ENCODE results near the gene PDE9A.
A peak's percentile ranks its signal among the peaks of the same experiment; 100 is the strongest.

PDE9A gene

DNA sequence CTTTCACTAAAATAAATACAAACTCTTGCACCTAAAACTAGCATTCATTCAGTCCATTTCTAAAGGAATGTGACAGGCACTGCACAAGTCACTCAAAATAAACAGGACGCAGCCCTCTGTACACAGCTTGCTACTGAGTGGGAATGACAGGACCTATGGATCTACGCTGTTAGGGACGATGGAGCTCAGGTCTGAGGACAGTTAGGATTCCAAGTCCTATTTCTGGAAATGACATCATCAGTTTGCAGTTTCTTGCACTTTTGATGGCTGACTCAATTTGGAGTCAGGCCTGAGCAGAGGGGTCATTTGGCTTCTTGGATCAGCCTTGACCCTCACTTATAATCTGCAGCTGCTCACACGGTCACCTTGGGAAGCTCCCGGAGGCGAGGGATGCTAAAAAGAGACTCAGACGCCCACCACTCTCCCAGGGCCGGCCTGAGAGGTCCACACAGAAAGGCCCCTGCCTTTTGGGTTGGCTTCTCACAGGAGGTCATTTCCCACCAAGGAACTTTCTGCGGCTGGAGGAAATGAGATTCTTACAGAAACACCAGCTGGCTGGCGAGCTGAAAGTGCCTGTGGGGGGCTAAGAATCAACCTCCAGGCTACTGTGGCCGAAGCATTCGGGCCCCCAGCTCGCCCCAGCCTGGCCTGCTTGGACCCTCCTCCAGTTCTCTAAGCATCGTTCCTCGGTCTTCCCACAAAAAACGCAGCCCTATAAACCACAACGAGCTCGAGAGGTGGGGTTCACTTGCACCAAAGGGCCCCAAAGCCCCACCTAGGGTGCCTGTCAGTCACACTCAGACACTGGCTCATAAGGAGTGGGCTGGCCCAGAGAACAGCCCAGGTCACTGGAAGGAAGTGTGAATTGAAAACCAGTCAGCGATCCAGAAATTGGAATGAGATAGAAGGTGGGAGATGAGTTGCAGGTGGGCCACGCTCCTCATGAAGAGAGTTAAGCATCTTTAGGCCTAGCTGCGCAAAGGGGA is 8.9 kb upstream of the PDE9A start:
- no peak for DNase-seq

DNA sequence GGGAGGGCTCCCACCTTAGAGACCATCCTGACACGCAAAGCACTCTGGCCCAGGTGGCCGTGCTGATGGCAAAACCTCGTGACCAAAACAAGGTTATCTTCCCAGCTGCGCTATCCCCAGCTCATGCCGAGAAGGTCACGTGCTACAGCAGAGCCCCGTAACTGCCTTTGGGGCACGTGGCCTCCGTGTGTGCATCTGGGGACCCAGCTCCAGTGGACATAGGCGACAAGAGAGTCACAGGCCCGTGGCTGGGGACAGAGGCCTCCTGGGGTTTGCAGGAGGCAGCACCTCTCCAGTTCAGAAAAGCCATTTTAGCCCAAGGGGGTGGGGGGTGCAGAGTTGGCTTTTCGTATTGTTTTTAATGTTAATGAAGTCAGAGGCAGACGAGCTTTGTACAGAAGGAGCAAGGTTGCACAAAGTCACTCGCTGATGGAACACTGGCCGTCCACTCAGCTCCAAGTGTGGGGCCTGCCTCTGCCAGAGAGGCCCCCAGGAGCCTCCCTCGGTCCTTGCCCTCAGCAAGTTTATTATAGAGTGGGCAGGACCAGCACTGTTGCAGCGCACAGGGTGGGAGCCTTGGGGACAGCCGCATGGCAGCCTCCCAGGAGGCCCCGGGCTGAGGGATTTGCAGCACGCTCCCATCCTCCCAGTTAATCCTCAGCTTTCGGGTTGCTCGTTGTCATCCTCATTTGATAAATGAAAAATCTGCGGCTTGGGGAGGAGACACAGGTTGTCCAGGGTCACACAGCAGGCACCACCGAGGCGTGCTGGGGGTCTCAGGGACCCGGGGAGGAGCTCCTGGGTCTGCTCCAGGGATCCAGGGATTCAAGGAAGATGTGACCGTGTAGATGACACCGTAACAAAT is 8.0 kb upstream of the PDE9A start:
- DNase-seq: no peak

DNA sequence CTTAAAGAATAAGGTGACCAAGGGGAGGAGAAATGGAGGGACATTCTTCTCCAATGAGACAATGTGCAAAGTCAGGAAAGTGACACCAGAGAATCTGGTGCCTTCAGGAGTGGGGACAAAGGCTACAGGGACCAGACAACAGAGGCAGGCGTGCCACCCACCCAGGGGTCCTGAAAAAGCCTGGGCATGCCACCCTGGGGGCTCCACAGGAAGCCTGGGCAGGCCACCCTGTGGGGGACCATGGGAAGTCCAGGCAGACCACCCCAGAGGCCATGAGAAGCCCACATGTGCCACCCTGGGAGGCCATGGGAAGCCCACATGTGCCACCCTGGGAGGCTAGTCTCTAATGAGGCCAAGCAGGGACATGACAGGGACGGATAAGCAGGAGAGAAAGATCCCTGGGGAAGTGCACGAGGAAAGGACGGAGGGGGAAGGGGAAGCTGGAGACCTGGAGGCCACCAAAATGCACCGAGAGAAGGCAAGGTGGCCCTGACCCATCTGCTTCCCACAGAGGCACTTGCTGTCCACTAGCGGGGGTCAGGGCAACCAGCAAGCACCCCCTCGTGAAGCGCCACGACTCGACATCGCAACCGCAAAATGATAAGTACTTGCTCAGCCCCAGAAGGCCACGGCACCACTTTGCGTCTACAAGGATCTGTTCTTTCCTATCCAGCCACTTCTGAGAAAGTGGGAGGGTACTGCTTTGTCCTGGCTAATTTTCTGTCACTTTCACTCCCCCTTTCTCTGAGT is 7.2 kb upstream of the PDE9A start:
- no peak for DNase-seq

DNA sequence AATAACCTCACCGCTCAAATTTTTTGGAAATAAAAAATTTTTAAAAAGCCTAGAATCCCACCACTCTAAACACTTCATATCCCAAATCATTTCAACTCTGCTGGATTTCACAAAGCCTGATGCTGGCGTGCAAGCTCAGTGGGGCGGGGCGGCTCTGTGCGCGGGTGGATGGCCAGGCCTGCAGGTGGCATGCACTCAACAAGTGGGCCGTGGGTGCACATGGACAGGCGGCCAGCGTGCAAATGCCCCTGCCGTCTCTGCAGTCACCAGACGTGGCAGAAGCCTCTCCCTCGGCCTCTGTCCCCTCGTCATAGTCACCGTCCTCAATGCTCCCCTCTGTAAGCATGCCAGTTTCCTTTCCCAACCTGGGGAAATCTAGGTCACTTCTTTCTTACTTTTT is 6.6 kb upstream of the PDE9A start:
- no peak for DNase-seq

DNA sequence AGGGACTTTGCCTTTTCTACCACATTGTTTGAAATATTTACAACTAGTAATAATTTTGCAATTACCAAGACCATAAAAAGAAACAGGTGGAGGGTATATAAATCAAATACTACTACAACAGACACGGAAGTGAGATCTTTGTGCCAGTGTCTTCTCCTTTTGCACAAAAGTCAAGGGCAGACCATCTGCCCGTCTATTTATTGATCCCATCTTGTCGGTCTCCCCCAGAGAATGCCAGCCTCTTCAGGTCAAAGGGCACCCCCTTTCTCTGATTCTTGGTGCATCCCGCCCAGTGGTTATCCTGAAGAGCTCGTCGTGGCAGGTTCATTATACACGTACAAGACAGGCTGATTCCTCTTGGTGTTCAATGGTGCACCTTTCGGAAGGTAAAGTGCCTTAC is 4.8 kb upstream of the PDE9A start:
- DNase-seq: no peak

DNA sequence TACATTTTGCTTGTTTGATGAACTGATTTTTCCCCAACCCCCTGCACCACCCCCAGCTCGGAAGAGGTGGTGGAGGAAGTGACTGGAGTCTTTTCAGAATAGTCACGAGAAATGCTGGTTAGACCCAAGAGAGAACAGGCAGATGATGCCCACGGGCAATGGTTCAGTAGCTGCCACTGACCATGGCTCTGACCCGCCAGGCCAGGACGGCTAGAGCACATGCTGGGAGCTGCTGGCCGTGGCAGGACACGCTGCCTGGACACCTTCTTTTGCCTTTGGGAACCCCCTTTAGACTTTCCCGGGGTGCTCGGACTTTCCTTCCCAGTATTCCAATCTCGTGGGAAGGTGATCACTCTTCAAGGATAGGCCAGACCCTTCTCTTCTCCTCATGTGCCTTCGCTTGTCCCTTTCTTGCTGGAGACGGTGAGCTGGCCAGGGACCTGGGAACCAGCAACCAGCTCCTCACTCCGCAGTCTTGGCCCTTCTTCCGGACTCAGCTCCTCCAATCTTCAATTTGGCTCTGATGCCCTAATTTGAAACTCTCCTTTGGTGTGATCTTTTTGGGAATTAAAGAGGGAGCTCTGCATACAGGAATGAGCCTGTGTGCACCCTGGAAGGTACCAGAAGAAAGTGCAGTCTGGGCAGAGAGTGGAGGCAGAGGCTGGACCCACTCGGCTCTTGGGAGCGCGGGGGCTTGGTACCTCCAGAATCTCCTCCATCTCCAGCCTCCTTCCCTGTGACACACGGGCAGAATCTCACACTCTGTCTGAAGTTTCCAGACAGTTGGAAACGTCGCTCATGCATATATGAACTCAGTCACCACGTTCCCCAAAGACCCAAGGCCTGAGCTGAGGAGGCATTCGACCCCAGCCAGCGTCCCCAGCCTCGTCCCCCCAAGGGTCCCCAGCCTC is 4.0 kb upstream of the PDE9A start:
- no peak for DNase-seq

DNA sequence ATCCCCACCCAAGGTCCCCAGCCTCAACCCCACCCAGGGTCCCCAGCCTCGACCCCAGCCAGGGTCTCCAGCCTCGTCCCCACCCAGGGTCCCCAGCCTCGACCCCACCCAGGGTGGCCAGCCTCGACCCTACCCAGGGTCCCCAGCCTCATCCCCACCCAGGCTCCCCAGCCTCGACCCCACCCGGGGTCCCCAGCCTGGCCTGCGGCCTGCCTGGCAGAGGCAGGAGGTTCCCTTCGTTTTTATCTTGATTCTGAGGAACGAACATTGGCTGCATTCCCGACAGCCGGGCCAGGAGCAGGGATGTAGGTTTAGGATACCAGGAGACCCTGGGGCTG is 3.4 kb upstream of the PDE9A start:
- DNase-seq: no peak

DNA sequence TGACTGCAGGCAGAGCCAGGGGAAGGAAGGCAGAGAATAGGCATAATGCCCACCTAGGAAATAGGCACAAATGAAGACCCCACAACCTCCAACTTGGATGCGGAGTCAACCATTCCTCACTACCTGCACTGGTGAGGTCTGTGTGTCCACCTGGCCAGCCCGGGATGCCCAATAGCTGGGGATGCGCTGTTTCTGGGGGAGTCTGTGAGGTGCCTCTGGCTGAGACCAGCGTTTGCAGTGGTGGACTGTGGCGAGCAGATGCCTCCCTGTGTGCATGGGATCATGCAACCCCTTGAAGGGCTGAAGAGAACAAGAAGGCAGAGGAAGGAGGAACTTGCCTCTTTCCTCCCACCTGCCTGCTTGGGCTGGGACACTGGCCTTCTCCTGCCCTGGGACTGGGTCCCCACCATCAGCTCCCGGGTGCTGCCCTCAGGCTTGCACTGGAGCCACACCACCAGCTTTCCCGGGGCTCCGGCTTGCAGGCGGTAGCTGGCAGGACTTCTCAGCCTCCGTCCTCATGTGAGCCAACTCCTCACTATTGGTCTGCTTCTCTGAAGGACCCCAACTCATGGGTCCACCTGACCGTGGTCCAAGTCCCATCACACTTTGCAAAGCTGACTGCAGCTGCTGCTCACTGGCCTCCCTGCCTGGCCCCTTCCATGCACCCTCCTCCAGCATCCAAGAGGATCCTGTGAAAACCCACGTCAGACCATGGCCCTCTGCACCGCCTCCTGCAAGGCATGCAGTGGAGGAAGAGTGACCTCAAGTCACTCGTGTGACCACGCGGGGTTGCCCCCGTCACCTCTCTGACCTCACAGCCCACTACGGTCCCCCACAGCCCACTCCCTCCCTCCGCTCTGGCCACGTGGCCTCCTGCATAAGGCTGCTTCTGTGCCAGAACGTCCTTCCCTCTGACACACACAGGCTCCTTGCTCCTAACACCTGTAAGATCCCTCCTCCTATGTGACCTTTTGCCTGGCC is 2.7 kb upstream of the PDE9A start:
- DNase-seq: no peak

DNA sequence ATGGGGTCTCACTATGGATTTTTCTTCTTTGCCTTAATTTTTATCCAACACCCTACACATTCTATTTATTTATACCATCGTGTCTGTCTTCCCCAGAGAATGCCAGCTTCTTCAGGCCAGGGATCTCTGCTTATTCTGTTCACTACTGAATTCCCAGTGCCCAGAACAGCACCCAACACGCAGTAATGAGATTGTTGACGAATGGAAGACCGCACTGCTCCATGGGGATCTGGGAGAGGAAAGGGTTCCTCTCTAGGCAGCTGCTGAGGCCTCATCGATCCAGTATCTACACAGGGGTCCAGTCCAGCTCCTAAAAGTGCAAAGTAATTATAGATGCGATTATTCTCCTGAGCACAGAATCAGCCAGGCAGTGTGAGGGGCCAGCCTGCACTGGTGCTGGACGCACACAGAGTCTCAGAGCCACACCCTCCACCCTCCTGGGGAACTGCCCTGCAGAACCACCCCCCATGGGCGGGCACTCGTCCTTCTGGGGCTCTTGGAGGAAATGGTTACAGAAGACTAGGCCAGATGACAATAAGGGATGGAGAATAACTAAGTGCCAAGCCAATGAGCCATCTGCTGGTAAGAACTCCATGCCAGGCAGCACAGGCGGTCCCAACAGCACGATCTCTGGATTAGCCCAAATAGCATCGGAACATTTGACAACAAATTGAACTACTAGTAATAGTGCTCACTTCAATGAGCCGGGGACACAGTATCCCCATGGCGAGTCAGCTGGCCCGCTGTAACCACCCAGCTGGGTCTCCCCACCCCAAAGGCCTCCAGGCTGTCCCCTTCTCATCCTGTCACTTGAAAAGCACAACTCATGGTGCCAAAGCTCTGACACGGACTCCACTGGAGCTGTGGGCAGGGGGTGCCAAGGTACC is 1.7 kb upstream of the PDE9A start:
- DNase-seq: no peak

DNA sequence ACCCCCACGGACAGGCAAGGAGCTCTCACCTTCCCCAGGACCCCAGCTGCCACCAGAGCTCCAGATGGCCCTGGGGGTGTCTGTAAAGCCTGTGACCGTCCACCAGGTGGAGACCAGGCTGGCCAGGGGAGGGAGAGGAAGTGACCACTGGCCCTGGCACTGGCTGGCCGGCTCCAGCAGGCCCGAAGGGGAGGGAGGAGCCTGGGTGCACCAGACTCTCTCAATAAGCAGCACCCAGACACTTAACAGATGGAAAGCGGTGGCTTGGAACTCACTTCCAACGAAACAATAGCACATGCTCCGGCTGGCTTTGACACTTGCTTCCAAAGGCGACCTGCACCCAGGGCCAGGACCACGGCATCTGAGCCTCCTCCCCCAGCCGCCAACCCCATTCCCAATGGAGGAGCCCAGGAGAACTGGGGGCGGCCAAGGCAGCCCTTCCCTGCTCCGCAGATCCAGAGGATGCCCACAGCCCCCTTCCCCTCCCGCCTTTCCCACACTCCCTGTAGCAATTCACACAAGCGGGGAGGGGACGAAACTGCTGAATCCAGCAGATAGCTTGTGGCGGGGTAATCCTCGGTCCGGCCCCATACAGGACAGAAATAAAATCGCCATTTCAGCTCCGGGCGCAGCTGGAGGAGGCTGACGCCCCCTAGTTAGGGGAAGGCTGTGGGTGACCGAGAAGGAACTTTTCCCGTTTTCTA is 742 bp upstream of the PDE9A start:
- no peak for DNase-seq

DNA sequence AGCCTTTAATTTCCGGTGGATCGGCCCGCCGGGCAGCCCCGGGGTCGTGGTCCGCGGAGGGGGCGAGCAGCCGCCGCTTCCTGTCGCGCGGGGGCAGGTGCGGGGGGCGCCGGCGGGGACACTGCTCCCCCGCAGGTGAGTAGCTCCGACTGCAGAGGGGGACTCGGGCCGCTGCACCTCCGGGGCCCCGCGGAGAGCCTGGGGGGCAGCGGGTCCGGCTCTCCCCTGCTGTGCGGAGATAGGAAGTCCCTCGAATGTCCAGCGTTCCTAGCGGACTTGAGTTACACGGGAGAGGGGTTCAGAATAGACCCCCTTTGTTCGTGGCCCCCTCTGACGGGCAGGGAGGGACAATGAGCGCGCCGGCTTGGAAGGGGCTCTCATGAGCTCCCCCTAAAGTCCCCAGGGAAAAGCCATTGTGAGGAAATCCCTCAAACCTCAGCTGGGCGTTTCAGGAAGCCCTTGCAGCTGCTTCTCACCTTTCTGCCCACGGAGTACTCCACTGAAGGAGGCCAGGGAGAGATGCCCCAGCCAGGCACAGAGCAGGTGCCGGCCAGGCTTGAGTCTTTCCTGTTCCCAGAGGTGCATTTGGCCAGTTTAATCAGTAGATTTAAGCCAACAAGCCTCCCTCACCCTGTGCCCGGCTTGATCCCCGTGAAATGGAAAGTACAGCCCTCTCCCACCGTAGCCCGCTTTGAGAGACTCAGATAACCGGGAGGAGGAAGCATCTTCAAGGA is 925 bp downstream of the PDE9A start:
- peak in 1 of 2 donors; percentile 20 for DNase-seq

DNA sequence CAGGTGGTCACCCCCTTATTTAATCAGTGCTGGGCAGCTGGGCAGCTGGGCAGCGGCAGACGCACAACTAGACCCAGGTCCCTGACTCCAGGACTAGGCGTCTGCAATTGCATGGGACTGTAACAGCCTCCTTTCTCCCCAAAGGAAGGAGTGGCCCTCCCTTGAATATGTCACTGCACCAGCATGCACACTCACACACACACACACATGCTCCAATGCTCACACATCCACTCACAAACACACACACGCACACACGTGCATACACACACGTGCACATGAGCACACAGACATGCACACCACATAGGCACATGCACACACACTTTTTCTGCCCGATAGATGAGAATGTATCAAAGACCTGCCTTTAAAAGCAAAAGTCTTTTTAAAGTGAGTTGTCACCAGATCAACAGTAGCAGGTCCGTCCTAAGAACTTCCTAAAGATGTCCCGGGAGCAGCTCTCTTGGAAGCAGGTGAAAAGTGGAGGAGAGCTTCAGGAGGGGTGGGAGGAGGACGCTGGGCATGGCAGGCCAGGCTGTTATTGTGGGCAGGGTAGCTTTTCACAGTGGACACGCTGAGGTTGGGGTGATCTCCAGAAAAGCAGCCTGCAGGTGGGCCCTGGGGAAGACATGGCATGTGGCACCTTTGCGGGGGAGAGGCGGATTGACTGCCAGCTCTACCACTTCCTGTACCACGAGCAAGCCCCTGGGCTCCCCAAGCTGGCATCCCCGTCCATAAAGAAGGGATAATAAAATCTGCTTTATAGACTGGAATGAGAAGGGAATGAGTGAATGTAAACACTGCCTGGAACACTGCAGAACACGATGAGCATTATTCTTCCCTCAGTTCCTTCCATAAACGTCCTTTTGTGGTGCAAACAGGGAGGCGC is 1.7 kb downstream of the PDE9A start:
- DNase-seq: no peak

DNA sequence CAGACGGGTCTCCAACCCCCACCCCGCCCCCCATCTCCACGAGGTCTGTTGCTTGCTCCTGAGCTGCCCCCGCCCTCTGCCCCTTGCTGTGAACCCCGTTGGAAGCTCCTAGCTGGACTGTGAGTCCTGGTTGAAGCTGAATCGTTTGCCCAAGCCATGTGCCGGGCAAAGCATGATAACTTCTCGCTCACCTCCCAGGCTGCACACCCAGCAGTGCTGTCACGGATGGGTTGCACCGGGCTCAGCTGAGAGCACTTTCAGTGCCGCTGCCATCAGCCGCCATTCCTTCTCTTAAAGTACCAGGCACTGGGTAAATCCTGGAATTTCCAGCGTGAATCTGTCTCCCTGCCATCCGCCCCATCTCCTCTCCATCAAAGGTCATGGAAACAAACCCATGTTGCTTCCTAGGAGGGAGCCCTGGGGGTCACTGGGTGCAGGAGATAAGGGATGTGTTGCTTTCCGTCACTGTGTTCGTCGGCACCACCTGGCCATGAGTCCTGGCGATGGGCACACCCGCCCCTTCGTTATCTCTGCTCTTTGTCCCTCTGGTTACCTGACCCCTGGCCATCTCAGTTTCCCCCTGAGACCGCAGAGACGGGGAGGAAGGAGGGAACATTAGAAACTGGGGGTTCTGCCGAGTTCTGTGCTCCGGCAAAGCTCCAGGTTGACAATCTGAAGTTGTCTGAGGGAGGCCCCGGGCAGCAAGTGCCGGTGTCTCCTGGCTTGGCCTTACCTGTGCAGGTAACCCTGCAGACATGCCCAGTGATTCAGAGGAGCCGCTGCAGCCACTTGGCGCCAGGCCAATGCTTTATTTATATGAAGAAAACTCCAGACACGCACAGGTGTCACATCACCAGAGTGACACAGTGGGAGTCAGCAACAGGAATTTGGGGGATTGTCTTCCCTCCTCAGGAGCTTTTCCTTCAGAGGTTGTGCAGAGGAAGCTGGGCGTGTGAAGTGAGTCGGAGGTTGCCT is 2.7 kb downstream of the PDE9A start:
- DNase-seq: no peak

DNA sequence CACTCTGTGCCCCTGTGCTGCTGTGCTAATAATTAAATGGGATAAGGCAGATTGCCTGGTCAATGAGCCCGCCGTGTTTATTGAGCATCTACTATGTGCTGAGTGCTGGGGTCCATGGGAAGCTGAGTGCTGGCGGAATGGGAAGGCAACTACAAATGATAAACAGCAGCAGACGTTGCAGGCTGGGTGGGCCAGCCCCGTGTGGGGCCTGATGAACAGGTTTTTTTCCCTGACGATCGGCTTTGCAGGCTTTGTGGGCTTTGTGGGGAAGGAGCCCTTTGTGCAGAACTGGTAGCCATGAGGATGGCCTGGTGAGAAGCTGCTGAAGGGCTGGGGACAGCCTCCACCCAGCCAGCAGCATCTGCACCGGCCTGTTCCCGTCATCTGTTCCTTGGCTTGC is 3.5 kb downstream of the PDE9A start:
- no peak for DNase-seq

DNA sequence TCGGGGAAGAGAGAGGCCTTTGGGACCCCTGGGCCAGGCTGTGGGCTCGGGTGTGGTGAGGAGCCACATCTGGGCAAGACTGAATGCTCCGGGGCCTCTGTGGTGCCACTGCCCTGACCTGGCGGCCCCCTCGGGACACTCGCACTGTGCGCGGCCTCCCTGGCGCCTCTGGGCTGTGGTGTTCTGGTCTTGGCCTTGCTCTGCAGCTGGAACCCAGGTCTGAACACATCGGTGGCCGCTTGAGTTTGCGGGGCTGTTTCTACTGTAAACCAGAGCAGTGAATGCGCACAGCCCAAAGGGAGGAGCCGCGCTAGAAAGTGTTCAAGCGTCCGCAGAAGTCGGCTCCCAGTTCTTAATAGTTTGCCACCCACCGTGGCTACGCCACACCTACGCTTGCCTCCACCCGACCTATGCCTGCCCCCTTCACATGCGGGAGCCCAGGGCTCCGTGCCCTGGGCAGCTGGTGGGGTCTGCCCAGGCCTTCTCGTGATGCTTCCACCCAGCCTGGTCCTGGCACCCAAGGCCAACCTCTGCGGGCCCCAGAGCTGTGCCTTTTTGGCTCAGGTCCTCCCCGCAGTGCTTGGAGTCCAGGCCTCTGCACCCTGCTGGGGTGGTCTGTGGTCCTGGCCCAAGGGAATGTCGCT is 4.4 kb downstream of the PDE9A start:
- DNase-seq: no peak

Data from CD4-positive, alpha-beta T cell treated with Interleukin-4 for 1 hour (primary cell).